HepG2 (cell line): ENCODE data around the gene SCFD2. TPM values are rescaled to one million over a fixed set of nuclear protein-coding genes. Genes with fewer than 3 reads are reported as not detected.

Experiments
- ATAC-seq: fragments of 200-7000 bp; cut with Tn5 transposase; 3 replicates; pipeline ENCODE4 v1.9.1; 2020; ENCODE audit warnings: mild to moderate bottlenecking, moderate library complexity
- BruUV-seq: library from RNA; stranded (reverse); fragments of 400-500 nt; replicated peaks from 2 replicates; lab custom pipeline; 2021; lab: Mats Ljungman, UMichigan
- CTCF ChIA-PET: fragments of 300-600 bp; formaldehyde crosslinking; extraction: SDS; loops from one replicate; lab custom pipeline; 2021; ENCODE audit warnings: low total read pairs, inconsistent platforms, low intra/inter-chr PET ratio; lab: Yijun Ruan, JAX
- POLR2A ChIA-PET: fragments of 350-600 bp; sonication (Branson Sonifier 250); formaldehyde crosslinking; loops from one replicate; lab custom pipeline; 2020; ENCODE audit warnings: antibody characterized with exemption, inconsistent platforms; lab: Yijun Ruan, JAX
- DNase-seq: peaks from one replicate; pipeline ENCODE4 v3.0.0-alpha.2; 2015; ENCODE audit warnings: low spot score
- FAIRE-seq: peaks from 3 replicates; lab custom pipeline; 2011; peaks lifted over from hg19 to GRCh38; lab: Jason Lieb, UNC
- H2AFZ ChIP-seq: one replicate; pipeline ENCODE4 v1.6.1; 2011; ENCODE audit warnings: low read length, inconsistent platforms
- H3K27ac ChIP-seq: fragments of 300-600 bp; 3 replicates; pipeline ENCODE4 v1.8.0; 2011; ENCODE audit warnings: mixed run types, mild to moderate bottlenecking, mixed read lengths, low read length, inconsistent platforms; ENCODE audit not compliant: insufficient read depth; ENCODE audit errors: extremely low read length
- H3K27me3 ChIP-seq, 2 experiments: fragments of 200-600 bp in 1 of 2; 2 replicates in 1 of 2; 3 replicates in 1 of 2; pipeline versions ENCODE4 v1.6.0 to v1.8.0; 2011; ENCODE audit warnings: low read length in 2 of 2, mild to moderate bottlenecking in 2 of 2, moderate library complexity in 2 of 2, inconsistent platforms in 1 of 2; ENCODE audit not compliant: insufficient read depth in 2 of 2, control insufficient read depth in 1 of 2
- H3K36me3 ChIP-seq, 2 experiments: fragments of 200-600 bp in 1 of 2; replicated peaks in 1 of 2; 2 replicates in 1 of 2; 3 replicates in 1 of 2; pipeline versions ENCODE4 v1.5.1 to v1.8.0; 2011; ENCODE audit warnings: low read length in 2 of 2, inconsistent platforms in 1 of 2; ENCODE audit not compliant: insufficient read depth in 2 of 2, control insufficient read depth in 1 of 2
- H3K4me1 ChIP-seq: 2 replicates; pipeline ENCODE4 v1.5.1; 2012; ENCODE audit warnings: low read length, inconsistent platforms; ENCODE audit not compliant: insufficient read depth
- H3K4me2 ChIP-seq: 2 replicates; pipeline ENCODE4 v1.6.0; 2011; ENCODE audit warnings: low read depth, low read length, inconsistent platforms
- H3K4me3 ChIP-seq, 3 experiments: fragments of 200-600 bp in 1 of 3; sonication (generic), shearing (Covaris generic) in 1 of 3; replicated peaks in 1 of 3; 2 replicates each; pipeline ENCODE4 v1.5.1; 2011 to 2016; ENCODE audit warnings: low read length in 3 of 3, inconsistent platforms in 2 of 3, low read depth in 2 of 3, mild to moderate bottlenecking in 2 of 3, control low read depth in 1 of 3, mixed read lengths in 1 of 3; ENCODE audit not compliant: insufficient read depth in 1 of 3
- H3K79me2 ChIP-seq: one replicate; pipeline ENCODE4 v1.6.1; 2011; ENCODE audit warnings: low read length, inconsistent platforms; ENCODE audit not compliant: insufficient read depth
- H3K9ac ChIP-seq: 2 replicates; pipeline ENCODE4 v1.6.0; 2011; ENCODE audit warnings: mild to moderate bottlenecking, low read depth, low read length, inconsistent platforms; ENCODE audit not compliant: insufficient read depth
- H3K9me3 ChIP-seq: 2 replicates; pipeline ENCODE4 v1.5.1; 2012; ENCODE audit warnings: mild to moderate bottlenecking, low read length
- H4K20me1 ChIP-seq: 2 replicates; pipeline ENCODE4 v1.6.0; 2011; ENCODE audit warnings: inconsistent platforms, mild to moderate bottlenecking, low read length, moderate library complexity; ENCODE audit not compliant: insufficient read depth
- ESRRA ChIP-seq: sonication (generic); formaldehyde crosslinking; IDR thresholded peaks from 2 replicates; pipeline ENCODE4 v1.5.1; 2020; ENCODE audit warnings: mild to moderate bottlenecking, low read depth, missing genetic modification reagents
- FOXP1 ChIP-seq, 2 experiments: fragments of 450-650 bp in 1 of 2; IDR thresholded peaks; 2 replicates each; pipeline ENCODE4 v1.6.1; 2017 to 2018; ENCODE audit warnings: antibody characterized with exemption in 1 of 2
- GMEB2 ChIP-seq: IDR thresholded peaks from 2 replicates; pipeline ENCODE4 v1.6.1; 2016; ENCODE audit warnings: missing biosample characterization, missing genetic modification reagents, low read depth
- NR2F2 ChIP-seq: IDR thresholded peaks from 2 replicates; pipeline ENCODE4 v1.6.1; 2012; ENCODE audit warnings: low read depth, inconsistent platforms, borderline replicate concordance
- SMAD3 ChIP-seq: sonication (generic); formaldehyde crosslinking; IDR thresholded peaks from 2 replicates; pipeline ENCODE4 v1.4.0; 2020; ENCODE audit warnings: missing genetic modification reagents
- ZBTB42 ChIP-seq: sonication (generic); formaldehyde crosslinking; IDR thresholded peaks from 2 replicates; pipeline ENCODE4 v1.5.0; 2020; ENCODE audit warnings: mild to moderate bottlenecking, missing genetic modification reagents
- ZBTB43 ChIP-seq: sonication (generic); formaldehyde crosslinking; conservative IDR thresholded peaks from 2 replicates; pipeline ENCODE4 v1.4.0; 2020; ENCODE audit warnings: missing genetic modification reagents
- ZNF230 ChIP-seq: sonication (generic); formaldehyde crosslinking; IDR thresholded peaks from 2 replicates; pipeline ENCODE4 v1.4.0; 2020; ENCODE audit warnings: mild to moderate bottlenecking, missing genetic modification reagents
- ZNF234 ChIP-seq: sonication (generic); formaldehyde crosslinking; conservative IDR thresholded peaks from 2 replicates; pipeline ENCODE4 v1.5.1; 2020; ENCODE audit warnings: mild to moderate bottlenecking, missing genetic modification reagents
- ZNF550 ChIP-seq: sonication (generic); formaldehyde crosslinking; IDR thresholded peaks from 2 replicates; pipeline ENCODE4 v1.4.0; 2020; ENCODE audit warnings: mild to moderate bottlenecking, missing genetic modification reagents, borderline replicate concordance
- ZNF782 ChIP-seq: sonication (generic); formaldehyde crosslinking; IDR thresholded peaks from 2 replicates; pipeline ENCODE4 v1.4.0; 2020; ENCODE audit warnings: missing genetic modification reagents, mild to moderate bottlenecking, borderline replicate concordance
- in situ Hi-C: cut with HindIII; loops from 2 replicates; pipeline ENCODE4 v1.10.0; 2017; ENCODE audit warnings: low pct_unique_long_range_greater_than_20kb; ENCODE audit not compliant: extremely low pct_ligation_motif_present
- intact Hi-C: fragments of 100-400 bp; cut with micrococcal nuclease; formaldehyde crosslinking; loops from one replicate; pipeline ENCODE4 v1.10.0; 2022; ENCODE audit not compliant: unreplicated experiment
- polyA plus RNA-seq, 8 experiments: library from polyadenylated mRNA; depleted of rRNA in 3 of 8; stranded (reverse) in 7 of 8; unstranded in 1 of 8; fragments of >200 nt; fragmentation: Illumina TruSeq in 4 of 8; extraction: Trizol in 4 of 8; gene quantifications; 2 replicates each; pipeline versions ENCODE4 v1.2.1 to v1.2.3, GENCODE V29; 2011 to 2016; ENCODE audit warnings: low read depth in 4 of 8, missing spikeins in 1 of 8, mixed read lengths in 1 of 8; ENCODE audit not compliant: insufficient read depth in 1 of 8
- total RNA-seq, 5 experiments: library from RNA; depleted of rRNA; stranded (reverse); fragments of >200 nt; fragmentation: Illumina TruSeq; extraction: Trizol; gene quantifications; 2 replicates each; pipeline ENCODE4 v1.2.3, GENCODE V29; 2016; ENCODE audit warnings: low read depth in 1 of 5
- TF ChIP-seq, protein P1 (sequence below): sonication (generic); formaldehyde crosslinking; IDR thresholded peaks from 2 replicates; pipeline ENCODE4 v1.4.0; 2020; ENCODE audit warnings: missing genetic modification reagents
- TF ChIP-seq, protein P2 (sequence below): sonication (generic); formaldehyde crosslinking; IDR thresholded peaks from 2 replicates; pipeline ENCODE4 v1.5.0; 2020; ENCODE audit warnings: mild to moderate bottlenecking, missing genetic modification reagents

The SCFD2 gene
- total and polyA plus RNA-seq, 2 of the 13 experiments (the other 11 are each of a cell fraction or from before 2014, with no cell fraction given) = 4.6 to 15.6 TPM

- TF ChIP-seq, protein P1, sequence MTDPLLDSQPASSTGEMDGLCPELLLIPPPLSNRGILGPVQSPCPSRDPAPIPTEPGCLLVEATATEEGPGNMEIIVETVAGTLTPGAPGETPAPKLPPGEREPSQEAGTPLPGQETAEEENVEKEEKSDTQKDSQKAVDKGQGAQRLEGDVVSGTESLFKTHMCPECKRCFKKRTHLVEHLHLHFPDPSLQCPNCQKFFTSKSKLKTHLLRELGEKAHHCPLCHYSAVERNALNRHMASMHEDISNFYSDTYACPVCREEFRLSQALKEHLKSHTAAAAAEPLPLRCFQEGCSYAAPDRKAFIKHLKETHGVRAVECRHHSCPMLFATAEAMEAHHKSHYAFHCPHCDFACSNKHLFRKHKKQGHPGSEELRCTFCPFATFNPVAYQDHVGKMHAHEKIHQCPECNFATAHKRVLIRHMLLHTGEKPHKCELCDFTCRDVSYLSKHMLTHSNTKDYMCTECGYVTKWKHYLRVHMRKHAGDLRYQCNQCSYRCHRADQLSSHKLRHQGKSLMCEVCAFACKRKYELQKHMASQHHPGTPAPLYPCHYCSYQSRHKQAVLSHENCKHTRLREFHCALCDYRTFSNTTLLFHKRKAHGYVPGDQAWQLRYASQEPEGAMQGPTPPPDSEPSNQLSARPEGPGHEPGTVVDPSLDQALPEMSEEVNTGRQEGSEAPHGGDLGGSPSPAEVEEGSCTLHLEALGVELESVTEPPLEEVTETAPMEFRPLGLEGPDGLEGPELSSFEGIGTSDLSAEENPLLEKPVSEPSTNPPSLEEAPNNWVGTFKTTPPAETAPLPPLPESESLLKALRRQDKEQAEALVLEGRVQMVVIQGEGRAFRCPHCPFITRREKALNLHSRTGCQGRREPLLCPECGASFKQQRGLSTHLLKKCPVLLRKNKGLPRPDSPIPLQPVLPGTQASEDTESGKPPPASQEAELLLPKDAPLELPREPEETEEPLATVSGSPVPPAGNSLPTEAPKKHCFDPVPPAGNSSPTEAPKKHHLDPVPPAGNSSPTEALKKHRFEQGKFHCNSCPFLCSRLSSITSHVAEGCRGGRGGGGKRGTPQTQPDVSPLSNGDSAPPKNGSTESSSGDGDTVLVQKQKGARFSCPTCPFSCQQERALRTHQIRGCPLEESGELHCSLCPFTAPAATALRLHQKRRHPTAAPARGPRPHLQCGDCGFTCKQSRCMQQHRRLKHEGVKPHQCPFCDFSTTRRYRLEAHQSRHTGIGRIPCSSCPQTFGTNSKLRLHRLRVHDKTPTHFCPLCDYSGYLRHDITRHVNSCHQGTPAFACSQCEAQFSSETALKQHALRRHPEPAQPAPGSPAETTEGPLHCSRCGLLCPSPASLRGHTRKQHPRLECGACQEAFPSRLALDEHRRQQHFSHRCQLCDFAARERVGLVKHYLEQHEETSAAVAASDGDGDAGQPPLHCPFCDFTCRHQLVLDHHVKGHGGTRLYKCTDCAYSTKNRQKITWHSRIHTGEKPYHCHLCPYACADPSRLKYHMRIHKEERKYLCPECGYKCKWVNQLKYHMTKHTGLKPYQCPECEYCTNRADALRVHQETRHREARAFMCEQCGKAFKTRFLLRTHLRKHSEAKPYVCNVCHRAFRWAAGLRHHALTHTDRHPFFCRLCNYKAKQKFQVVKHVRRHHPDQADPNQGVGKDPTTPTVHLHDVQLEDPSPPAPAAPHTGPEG (CRISPR knock-in tag) = no peak
- no peak for TF ChIP-seq ZNF782 (CRISPR knock-in tag)
- TF ChIP-seq ZNF550 = no peak
Measured at GRCh38 chr4:53234669-53235068, 131.2 kb downstream of the SCFD2 start (continued).

DNA sequence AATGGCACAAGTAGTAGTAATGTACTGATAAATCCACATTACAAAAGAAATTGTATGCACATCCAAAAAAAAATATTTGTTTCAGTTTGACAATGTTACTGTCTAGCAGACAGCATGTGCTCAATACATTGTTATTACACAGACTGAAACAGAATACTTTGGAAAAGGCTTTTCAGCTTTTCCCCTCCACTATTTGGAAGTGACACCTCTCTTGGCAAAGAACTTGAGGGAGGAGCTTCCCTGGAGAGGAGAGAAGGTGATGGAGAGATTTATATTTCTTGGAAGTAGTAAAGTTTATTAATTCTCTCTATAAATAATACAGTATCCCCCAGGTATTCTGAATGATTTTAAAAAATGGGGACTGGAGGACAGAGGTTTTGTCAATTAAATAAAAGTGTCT is 131.8 kb downstream of the SCFD2 start:
- Histone ChIP-seq H3K36me3 (no peaks in the 10 kb centered on the region), H3K4me1 (no peaks in the 10 kb centered on the region), H3K27ac (no peak overlapping the region), H2AFZ (no peak overlapping the region), H3K27me3 (no peaks in the 10 kb centered on the region), H3K4me3 (no peak overlapping the region), H3K4me2 (no peak overlapping the region), H3K79me2 (no peaks in the 10 kb centered on the region), H4K20me1 (no peaks in the 10 kb centered on the region), H3K9me3 (no peaks in the 10 kb centered on the region), H3K9ac (no peak overlapping the region)
- ATAC-seq (no peak), FAIRE-seq (no peak), DNase-seq (no peak)
- ChIA-PET CTCF (no interaction called here), POLR2A (no interaction called here)
- in situ Hi-C loops = no loop called here
- intact Hi-C loops = no loop called here
- no TSS peak for BruUV-seq
- TF ChIP-seq ZNF230 (CRISPR knock-in tag) (no peak), GMEB2 (CRISPR knock-in tag) (no peak), ZBTB42 (CRISPR knock-in tag) (no peak), ZNF234 (no peak), FOXP1 (IDR thresholded peaks at IDR 0.05) (no peak), FOXP1 (CRISPR knock-in tag; IDR thresholded peaks at IDR 0.05) (no peak), ZBTB43 (CRISPR knock-in tag) (no peak), ESRRA (CRISPR knock-in tag) (no peak), NR2F2 (no peak), SMAD3 (CRISPR knock-in tag) (no peak)
- TF ChIP-seq, protein P2, sequence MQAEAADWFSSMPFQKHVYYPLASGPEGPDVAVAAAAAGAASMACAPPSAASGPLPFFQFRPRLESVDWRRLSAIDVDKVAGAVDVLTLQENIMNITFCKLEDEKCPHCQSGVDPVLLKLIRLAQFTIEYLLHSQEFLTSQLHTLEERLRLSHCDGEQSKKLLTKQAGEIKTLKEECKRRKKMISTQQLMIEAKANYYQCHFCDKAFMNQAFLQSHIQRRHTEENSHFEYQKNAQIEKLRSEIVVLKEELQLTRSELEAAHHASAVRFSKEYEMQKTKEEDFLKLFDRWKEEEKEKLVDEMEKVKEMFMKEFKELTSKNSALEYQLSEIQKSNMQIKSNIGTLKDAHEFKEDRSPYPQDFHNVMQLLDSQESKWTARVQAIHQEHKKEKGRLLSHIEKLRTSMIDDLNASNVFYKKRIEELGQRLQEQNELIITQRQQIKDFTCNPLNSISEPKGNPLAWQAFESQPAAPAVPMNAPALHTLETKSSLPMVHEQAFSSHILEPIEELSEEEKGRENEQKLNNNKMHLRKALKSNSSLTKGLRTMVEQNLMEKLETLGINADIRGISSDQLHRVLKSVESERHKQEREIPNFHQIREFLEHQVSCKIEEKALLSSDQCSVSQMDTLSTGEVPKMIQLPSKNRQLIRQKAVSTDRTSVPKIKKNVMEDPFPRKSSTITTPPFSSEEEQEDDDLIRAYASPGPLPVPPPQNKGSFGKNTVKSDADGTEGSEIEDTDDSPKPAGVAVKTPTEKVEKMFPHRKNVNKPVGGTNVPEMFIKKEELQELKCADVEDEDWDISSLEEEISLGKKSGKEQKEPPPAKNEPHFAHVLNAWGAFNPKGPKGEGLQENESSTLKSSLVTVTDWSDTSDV (CRISPR knock-in tag) = no peak
